ENCODE data around the gene CP. TPM values are rescaled to one million over a fixed set of nuclear protein-coding genes. Genes with fewer than 3 reads are reported as not detected.

The CP gene
- total RNA-seq, 1 donor from 2014 or later: not detected

DNA sequence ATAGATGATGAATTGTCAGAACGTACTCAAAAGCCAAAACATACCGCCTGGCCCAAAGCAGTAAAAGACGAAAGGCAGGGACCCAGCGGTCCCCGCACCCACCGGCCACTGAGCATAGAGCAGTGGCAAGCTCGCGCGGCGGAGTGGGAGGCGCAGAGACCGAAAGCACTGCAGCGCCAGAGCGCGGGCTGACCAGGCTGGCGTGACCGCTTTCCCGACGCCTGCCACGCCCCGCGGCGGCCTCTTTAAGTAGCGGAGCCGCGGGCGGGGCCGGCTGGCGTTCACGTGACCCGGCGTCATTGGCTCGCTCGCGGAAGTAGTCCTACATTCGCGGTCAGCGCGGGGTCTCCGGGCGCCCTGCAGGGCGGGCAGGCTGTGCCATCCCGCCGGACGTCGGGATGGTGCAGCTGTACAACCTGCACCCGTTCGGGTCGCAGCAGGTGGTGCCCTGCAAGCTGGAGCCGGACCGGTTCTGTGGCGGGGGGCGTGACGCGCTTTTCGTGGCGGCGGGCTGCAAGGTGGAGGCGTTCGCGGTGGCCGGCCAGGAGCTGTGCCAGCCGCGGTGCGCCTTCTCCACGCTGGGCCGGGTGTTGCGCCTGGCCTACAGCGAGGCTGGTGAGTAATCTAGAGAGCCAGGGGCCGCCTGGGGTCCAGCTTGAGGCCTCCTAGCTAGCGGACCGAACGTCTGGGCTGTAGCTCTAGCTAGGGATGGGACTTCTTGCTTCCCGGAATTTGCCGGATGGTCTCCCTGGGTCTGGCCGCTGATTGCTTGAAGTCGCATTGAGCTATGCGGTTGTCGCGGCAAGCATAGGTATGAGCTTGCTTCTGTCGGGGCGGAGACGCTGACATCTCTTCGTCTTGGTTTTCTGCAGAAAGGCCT, 92.1 kb downstream of the CP start, which contains the start of gene HPS3:
HPS3 (plus strand) TSS at position 313 of the 880 bp plus-strand sequence; CDS start at position 399, 86 bp downstream.
- Mint-ChIP-seq H3K4me1 (peaks cover 48% of the 10 kb centered on the region), H3K27me3 (no peaks in the 10 kb centered on the region), H3K4me3 (peak within 1 kb of the TSS; percentile 98), H3K9me3 (no peaks in the 10 kb centered on the region), H3K36me3 (ENCODE audit: low read depth) (peaks cover 19% of the 10 kb centered on the region), H3K27ac (peak within 1 kb of the TSS; percentile 89)
- ChIA-PET POLR2A (interaction anchor here (0.5 to 2.5 kb wide), 22 partner anchors 9 to 1634 kb away, joined by 3 to 45 read pairs (median 4); partner anchors contain the start of genes COMMD2, GYG1, HLTF and SIAH2), CTCF (interaction anchor here (0.8 to 2.5 kb wide), 6 partner anchors 10 to 146 kb away, joined by 3 to 24 read pairs (median 6); no protein-coding TSS in a partner anchor)
- ATAC-seq (ENCODE audit: low read depth) (peak; percentile 95), DNase-seq (peak; percentile 90)
- intact Hi-C loops (cut with micrococcal nuclease): loop anchor here (1.0 to 10.0 kb wide), 12 partner anchors 9 to 1417 kb away; partner anchors contain the start of genes CPA3, EIF2A, GYG1 and HLTF
- TF ChIP-seq, protein P1, sequence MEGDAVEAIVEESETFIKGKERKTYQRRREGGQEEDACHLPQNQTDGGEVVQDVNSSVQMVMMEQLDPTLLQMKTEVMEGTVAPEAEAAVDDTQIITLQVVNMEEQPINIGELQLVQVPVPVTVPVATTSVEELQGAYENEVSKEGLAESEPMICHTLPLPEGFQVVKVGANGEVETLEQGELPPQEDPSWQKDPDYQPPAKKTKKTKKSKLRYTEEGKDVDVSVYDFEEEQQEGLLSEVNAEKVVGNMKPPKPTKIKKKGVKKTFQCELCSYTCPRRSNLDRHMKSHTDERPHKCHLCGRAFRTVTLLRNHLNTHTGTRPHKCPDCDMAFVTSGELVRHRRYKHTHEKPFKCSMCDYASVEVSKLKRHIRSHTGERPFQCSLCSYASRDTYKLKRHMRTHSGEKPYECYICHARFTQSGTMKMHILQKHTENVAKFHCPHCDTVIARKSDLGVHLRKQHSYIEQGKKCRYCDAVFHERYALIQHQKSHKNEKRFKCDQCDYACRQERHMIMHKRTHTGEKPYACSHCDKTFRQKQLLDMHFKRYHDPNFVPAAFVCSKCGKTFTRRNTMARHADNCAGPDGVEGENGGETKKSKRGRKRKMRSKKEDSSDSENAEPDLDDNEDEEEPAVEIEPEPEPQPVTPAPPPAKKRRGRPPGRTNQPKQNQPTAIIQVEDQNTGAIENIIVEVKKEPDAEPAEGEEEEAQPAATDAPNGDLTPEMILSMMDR (IDR thresholded peaks at IDR 0.05): no peak

DNA sequence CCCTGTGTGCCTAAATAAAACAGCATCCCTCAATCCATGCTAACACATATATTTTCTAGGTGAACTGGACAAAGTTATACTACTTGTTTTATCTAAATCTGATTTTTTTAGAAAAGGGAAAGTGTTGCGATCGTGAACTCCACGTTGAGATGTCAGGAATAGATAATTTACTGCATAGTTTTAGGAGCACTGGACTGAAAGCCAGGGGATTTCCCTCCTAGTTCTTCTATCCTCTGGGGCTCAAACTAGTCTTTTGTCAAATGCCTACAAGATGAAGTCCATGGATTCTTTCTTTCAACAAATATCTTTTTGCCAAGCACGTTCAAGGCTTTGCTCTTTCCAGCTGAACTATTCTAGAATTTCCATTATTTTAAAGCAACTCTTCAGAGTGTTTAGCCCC, 92.8 kb downstream of the CP start:
- ATAC-seq (ENCODE audit: low read depth) (no peak), DNase-seq (no peak)
- Mint-ChIP-seq H3K4me1 (peaks cover 43% of the 10 kb centered on the region), H3K36me3 (ENCODE audit: low read depth) (peaks cover 17% of the 10 kb centered on the region), H3K4me3 (peak overlapping the region; percentile 98), H3K27me3 (no peaks in the 10 kb centered on the region), H3K9me3 (no peaks in the 10 kb centered on the region), H3K27ac (peak overlapping the region; percentile 89)
- intact Hi-C loops (cut with micrococcal nuclease): loop anchor here (1.0 to 10.0 kb wide), 12 partner anchors 9 to 1417 kb away; partner anchors contain the start of genes CPA3, EIF2A, GYG1 and HLTF
- CTCF ChIA-PET: interaction anchor here (2.1 to 2.5 kb wide), 2 partner anchors 9 to 144 kb away, joined by 7 to 24 read pairs; no protein-coding TSS in a partner anchor
- TF ChIP-seq, protein P1 (IDR thresholded peaks at IDR 0.05): no peak
- POLR2A ChIA-PET: interaction anchor here (0.9 to 2.5 kb wide), 9 partner anchors 9 to 144 kb away, joined by 3 to 45 read pairs (median 7); partner anchors contain the start of genes GYG1 and HLTF

- DNase-seq (no peak), ATAC-seq (ENCODE audit: low read depth) (no peak)
- intact Hi-C loops (cut with micrococcal nuclease): loop anchor here (5.0 to 10.0 kb wide), 3 partner anchors 79 to 692 kb away; partner anchors contain the start of genes CPA3 and RNF13
- Mint-ChIP-seq H3K36me3 (ENCODE audit: low read depth) (no peaks in the 10 kb centered on the region), H3K4me1 (peaks cover 7% of the 10 kb centered on the region), H3K27me3 (no peaks in the 10 kb centered on the region), H3K27ac (no peak overlapping the region), H3K4me3 (no peak overlapping the region), H3K9me3 (no peaks in the 10 kb centered on the region)
- POLR2A ChIA-PET: interaction anchor here (1.2 kb wide), 1 partner anchor 155 kb away, joined by 3 read pairs; no protein-coding TSS in a partner anchor
- CTCF ChIA-PET: interaction anchor here (8.6 kb wide), 1 partner anchor 152 kb away, joined by 208 read pairs; no protein-coding TSS in a partner anchor
- TF ChIP-seq, protein P1 (IDR thresholded peaks at IDR 0.05): no peak
These were observed 98.7 kb downstream of the CP start for GRCh38 chr3:149122721-149123578.

Other genes with a start within 250 kb of the CP start
- 20.2 and 21.8 TPM in 2 replicates for gene GYG1, start 230.3 kb downstream of the CP start, total RNA-seq
- gene HLTF, start 135.3 kb downstream of the CP start, total RNA-seq: 16.4 and 18.3 TPM in 2 replicates
- gene HPS3, start 92.2 kb downstream of the CP start, total RNA-seq: 30.1 and 30.5 TPM in 2 replicates
- not detected in 2 replicates for gene TM4SF18, start 111.8 kb upstream of the CP start, total RNA-seq
- gene TM4SF1, start 155.8 kb upstream of the CP start, total RNA-seq: not detected in 2 replicates

Data from activated B cell treated with CpG ODN at 0.5 μM for 24 hours (primary cell).